ENCODE results near the gene TMEM271.
"Not testable (repeated sequence)": the region's sequence is repeated elsewhere in the genome, so short reads cannot be mapped to it uniquely, and the experiment has no call there.

Gene TMEM271

DNA sequence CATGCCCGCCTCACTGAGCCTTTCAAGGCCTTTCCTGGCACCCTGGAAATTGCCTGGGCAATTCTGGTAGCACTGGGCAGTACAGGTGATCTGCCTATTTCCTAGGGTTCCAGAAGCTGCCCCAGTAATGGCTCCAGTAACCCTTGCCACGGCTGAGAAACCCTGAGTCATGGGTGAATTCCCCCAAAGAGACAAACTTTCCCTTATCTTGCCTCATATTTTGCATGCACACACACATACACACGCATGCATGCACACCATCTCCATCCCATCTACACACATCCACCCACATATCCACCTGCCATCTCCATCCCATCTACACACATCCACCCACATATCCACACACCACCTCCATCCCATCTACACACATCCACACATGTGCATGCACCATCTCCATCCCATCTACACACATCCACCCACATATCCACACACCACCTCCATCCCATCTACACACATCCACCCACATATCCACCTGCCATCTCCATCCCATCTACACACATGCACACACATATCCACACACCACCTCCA, 21.2 kb downstream of the TMEM271 start:
- H3K9me3 ChIP-seq (ENCODE audit: insufficient read depth, low read depth, low read length) = peaks cover 23% of the 10 kb centered on the region
- no CpG with 5 or more reads among the region's 3 CpGs for WGBS (ENCODE audit: extremely low coverage, insufficient coverage, insufficient read length)
- not testable (repeated sequence) for H3K79me2 ChIP-seq (ENCODE audit: control insufficient read depth, insufficient read depth, low read length, poor library complexity); H2BK5ac ChIP-seq (ENCODE audit: low read depth, low read length, poor library complexity); H3K4ac ChIP-seq (ENCODE audit: low read depth, low read length); H4K12ac ChIP-seq (ENCODE audit: low read depth, low read length); H2BK120ac ChIP-seq (ENCODE audit: insufficient read depth, low read length, poor library complexity); H3K4me1 ChIP-seq (ENCODE audit: control insufficient read depth in 1 of 2, insufficient read depth in 2 of 2, low read length in 2 of 2); H3K27ac ChIP-seq (ENCODE audit: low read depth, low read length); H2BK12ac ChIP-seq (ENCODE audit: low read length); DNase-seq; H3K9ac ChIP-seq (ENCODE audit: low read length); H3K23ac ChIP-seq (ENCODE audit: low read length); H3K18ac ChIP-seq (ENCODE audit: low read length); H4K91ac ChIP-seq (ENCODE audit: low read depth, low read length); H2AK5ac ChIP-seq (ENCODE audit: low read length); H4K8ac ChIP-seq (ENCODE audit: low read depth, low read length); H3K14ac ChIP-seq (ENCODE audit: low read length); H3K4me2 ChIP-seq (ENCODE audit: low read length); H3K4me3 ChIP-seq (ENCODE audit: low read depth, low read length); H3K36me3 ChIP-seq (ENCODE audit: control insufficient read depth in 1 of 2, insufficient read depth in 2 of 2, low read length in 2 of 2); H3K79me1 ChIP-seq (ENCODE audit: low read length); H3K27me3 ChIP-seq (ENCODE audit: insufficient read depth, low read length); H2AFZ ChIP-seq (ENCODE audit: insufficient read depth, low read length, poor library complexity)

DNA sequence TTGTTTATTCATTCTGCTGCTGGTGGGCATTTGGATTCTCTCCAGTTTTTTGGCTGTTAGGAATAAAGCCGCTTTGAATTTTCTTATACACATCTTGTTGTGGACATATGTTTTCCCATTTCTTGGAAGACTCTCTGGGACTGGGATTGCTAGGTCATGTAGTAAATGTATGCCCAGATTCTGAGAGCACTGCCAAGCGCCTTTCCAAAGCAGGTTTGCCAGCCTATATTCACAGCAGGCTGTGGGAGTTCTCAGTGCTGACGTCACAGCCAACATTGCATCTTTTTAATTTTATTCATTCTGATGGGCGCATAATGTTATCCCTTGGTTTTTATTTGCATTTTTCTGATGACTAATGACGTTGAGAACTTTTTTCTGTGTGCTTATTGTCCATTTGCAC, 24.1 kb downstream of the TMEM271 start:
- no peak overlapping the region for H2AFZ ChIP-seq (ENCODE audit: insufficient read depth, low read length, poor library complexity)
- H3K27ac ChIP-seq (ENCODE audit: low read depth, low read length) = no peak overlapping the region
- no peaks in the 10 kb centered on the region for H3K79me1 ChIP-seq (ENCODE audit: low read length)
- H3K18ac ChIP-seq (ENCODE audit: low read length) = no peak overlapping the region
- no peak overlapping the region for H2BK12ac ChIP-seq (ENCODE audit: low read length)
- H3K23ac ChIP-seq (ENCODE audit: low read length) = no peak overlapping the region
- no peaks in the 10 kb centered on the region for H3K27me3 ChIP-seq (ENCODE audit: insufficient read depth, low read length)
- H3K4me2 ChIP-seq (ENCODE audit: low read length) = no peak overlapping the region
- H3K14ac ChIP-seq (ENCODE audit: low read length) = no peak overlapping the region
- H2BK120ac ChIP-seq (ENCODE audit: insufficient read depth, low read length, poor library complexity) = no peak overlapping the region
- no peaks in the 10 kb centered on the region for H3K4me1 ChIP-seq (ENCODE audit: control insufficient read depth in 1 of 2, insufficient read depth in 2 of 2, low read length in 2 of 2)
- H3K4ac ChIP-seq (ENCODE audit: low read depth, low read length) = no peak overlapping the region
- H3K79me2 ChIP-seq (ENCODE audit: control insufficient read depth, insufficient read depth, low read length, poor library complexity) = no peaks in the 10 kb centered on the region
- H3K4me3 ChIP-seq (ENCODE audit: low read depth, low read length) = no peak overlapping the region
- H4K12ac ChIP-seq (ENCODE audit: low read depth, low read length) = no peak overlapping the region
- peaks cover 19% of the 10 kb centered on the region for H3K9me3 ChIP-seq (ENCODE audit: insufficient read depth, low read depth, low read length)
- no peak overlapping the region for H3K9ac ChIP-seq (ENCODE audit: low read length)
- H2AK5ac ChIP-seq (ENCODE audit: low read length) = no peak overlapping the region
- H2BK5ac ChIP-seq (ENCODE audit: low read depth, low read length, poor library complexity) = no peak overlapping the region
- H4K8ac ChIP-seq (ENCODE audit: low read depth, low read length) = no peak overlapping the region
- no peaks in the 10 kb centered on the region for H3K36me3 ChIP-seq (ENCODE audit: control insufficient read depth in 1 of 2, insufficient read depth in 2 of 2, low read length in 2 of 2)
- WGBS (ENCODE audit: extremely low coverage, insufficient coverage, insufficient read length) = no CpG with 5 or more reads among the region's 5 CpGs
- DNase-seq = no peak
- H4K91ac ChIP-seq (ENCODE audit: low read depth, low read length) = no peak overlapping the region

DNA sequence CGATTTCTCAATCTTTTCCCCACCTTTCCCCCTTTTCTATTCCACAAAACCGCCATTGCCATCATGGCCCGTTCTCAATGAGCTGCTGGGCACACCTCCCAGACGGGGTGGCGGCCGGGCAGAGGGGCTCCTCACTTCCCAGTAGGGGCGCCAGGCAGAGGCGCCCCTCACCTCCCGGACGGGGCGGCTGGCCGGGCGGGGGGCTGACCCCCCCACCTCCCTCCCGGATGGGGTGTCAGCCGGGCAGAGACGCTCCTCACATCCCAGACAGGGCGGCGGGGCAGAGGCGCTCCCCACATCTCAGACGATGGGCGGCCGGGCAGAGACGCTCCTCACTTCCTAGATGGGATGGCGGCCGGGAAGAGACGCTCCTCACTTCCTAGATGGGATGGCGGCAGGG, 25.8 kb downstream of the TMEM271 start:
- not testable (repeated sequence) for H3K79me2 ChIP-seq (ENCODE audit: control insufficient read depth, insufficient read depth, low read length, poor library complexity); H3K4me3 ChIP-seq (ENCODE audit: low read depth, low read length); H3K18ac ChIP-seq (ENCODE audit: low read length); H4K91ac ChIP-seq (ENCODE audit: low read depth, low read length); H3K4ac ChIP-seq (ENCODE audit: low read depth, low read length); H3K4me1 ChIP-seq (ENCODE audit: control insufficient read depth in 1 of 2, insufficient read depth in 2 of 2, low read length in 2 of 2); H3K23ac ChIP-seq (ENCODE audit: low read length); H4K8ac ChIP-seq (ENCODE audit: low read depth, low read length); H3K9me3 ChIP-seq (ENCODE audit: insufficient read depth, low read depth, low read length); H4K12ac ChIP-seq (ENCODE audit: low read depth, low read length); H3K9ac ChIP-seq (ENCODE audit: low read length); H3K79me1 ChIP-seq (ENCODE audit: low read length); H3K36me3 ChIP-seq (ENCODE audit: control insufficient read depth in 1 of 2, insufficient read depth in 2 of 2, low read length in 2 of 2); H2BK120ac ChIP-seq (ENCODE audit: insufficient read depth, low read length, poor library complexity); DNase-seq; H2BK12ac ChIP-seq (ENCODE audit: low read length); H2BK5ac ChIP-seq (ENCODE audit: low read depth, low read length, poor library complexity); H3K4me2 ChIP-seq (ENCODE audit: low read length); H3K27ac ChIP-seq (ENCODE audit: low read depth, low read length); H2AFZ ChIP-seq (ENCODE audit: insufficient read depth, low read length, poor library complexity); H3K27me3 ChIP-seq (ENCODE audit: insufficient read depth, low read length); H3K14ac ChIP-seq (ENCODE audit: low read length); H2AK5ac ChIP-seq (ENCODE audit: low read length)
- no CpG with 5 or more reads among the region's 27 CpGs for WGBS (ENCODE audit: extremely low coverage, insufficient coverage, insufficient read length)

DNA sequence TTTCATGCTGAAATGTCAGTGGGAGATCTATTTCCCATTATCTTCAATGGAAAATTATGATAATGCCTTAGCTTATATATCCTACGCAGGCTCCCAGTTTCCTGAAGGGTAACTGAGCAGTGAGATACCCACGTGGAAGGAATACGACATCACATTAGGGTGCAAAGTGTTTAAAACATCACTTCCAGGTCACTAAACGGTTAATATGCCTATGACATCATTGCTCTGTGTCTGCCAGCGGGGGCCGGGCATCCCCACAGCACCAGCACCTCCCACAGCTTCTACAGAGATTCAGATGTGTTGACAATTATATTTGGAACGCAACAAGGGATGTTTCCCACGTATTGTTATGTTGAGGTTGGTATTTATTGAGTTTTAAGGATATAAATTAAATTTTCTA, 27.1 kb downstream of the TMEM271 start:
- Histone ChIP-seq H3K4ac (ENCODE audit: low read depth, low read length) (no peak overlapping the region), H2AFZ (ENCODE audit: insufficient read depth, low read length, poor library complexity) (no peak overlapping the region), H3K23ac (ENCODE audit: low read length) (no peak overlapping the region), H4K8ac (ENCODE audit: low read depth, low read length) (no peak overlapping the region), H2BK120ac (ENCODE audit: insufficient read depth, low read length, poor library complexity) (no peak overlapping the region), H3K4me2 (ENCODE audit: low read length) (no peak overlapping the region), H3K14ac (ENCODE audit: low read length) (no peak overlapping the region), H3K18ac (ENCODE audit: low read length) (no peak overlapping the region), H3K36me3 (ENCODE audit: control insufficient read depth in 1 of 2, insufficient read depth in 2 of 2, low read length in 2 of 2) (no peaks in the 10 kb centered on the region), H3K27me3 (ENCODE audit: insufficient read depth, low read length) (no peaks in the 10 kb centered on the region), H3K4me3 (ENCODE audit: low read depth, low read length) (no peak overlapping the region), H3K27ac (ENCODE audit: low read depth, low read length) (no peak overlapping the region), H2AK5ac (ENCODE audit: low read length) (no peak overlapping the region), H2BK12ac (ENCODE audit: low read length) (no peak overlapping the region), H4K12ac (ENCODE audit: low read depth, low read length) (no peak overlapping the region), H3K79me1 (ENCODE audit: low read length) (no peaks in the 10 kb centered on the region), H3K9me3 (ENCODE audit: insufficient read depth, low read depth, low read length) (peaks cover 2% of the 10 kb centered on the region), H3K4me1 (ENCODE audit: control insufficient read depth in 1 of 2, insufficient read depth in 2 of 2, low read length in 2 of 2) (no peaks in the 10 kb centered on the region), H4K91ac (ENCODE audit: low read depth, low read length) (no peak overlapping the region), H2BK5ac (ENCODE audit: low read depth, low read length, poor library complexity) (no peak overlapping the region), H3K79me2 (ENCODE audit: control insufficient read depth, insufficient read depth, low read length, poor library complexity) (no peaks in the 10 kb centered on the region), H3K9ac (ENCODE audit: low read length) (no peak overlapping the region)
- no CpG with 5 or more reads among the region's 8 CpGs for WGBS (ENCODE audit: extremely low coverage, insufficient coverage, insufficient read length)
- DNase-seq = no peak
